HG03558 (cell line): Measurements from ENCODE around the gene EBLN1.
"Not testable (repeated sequence)": the region's sequence is repeated elsewhere in the genome, so short reads cannot be mapped to it uniquely, and the experiment has no call there.

Source experiments
- ATAC-seq: cut with Tn5 transposase; IDR thresholded peaks from one replicate; pipeline ENCODE4 v1.9.1; 2021; ENCODE audit warnings: moderate number of reproducible peaks; ENCODE audit not compliant: unreplicated experiment; ENCODE audit errors: extremely low read depth

EBLN1 gene

DNA sequence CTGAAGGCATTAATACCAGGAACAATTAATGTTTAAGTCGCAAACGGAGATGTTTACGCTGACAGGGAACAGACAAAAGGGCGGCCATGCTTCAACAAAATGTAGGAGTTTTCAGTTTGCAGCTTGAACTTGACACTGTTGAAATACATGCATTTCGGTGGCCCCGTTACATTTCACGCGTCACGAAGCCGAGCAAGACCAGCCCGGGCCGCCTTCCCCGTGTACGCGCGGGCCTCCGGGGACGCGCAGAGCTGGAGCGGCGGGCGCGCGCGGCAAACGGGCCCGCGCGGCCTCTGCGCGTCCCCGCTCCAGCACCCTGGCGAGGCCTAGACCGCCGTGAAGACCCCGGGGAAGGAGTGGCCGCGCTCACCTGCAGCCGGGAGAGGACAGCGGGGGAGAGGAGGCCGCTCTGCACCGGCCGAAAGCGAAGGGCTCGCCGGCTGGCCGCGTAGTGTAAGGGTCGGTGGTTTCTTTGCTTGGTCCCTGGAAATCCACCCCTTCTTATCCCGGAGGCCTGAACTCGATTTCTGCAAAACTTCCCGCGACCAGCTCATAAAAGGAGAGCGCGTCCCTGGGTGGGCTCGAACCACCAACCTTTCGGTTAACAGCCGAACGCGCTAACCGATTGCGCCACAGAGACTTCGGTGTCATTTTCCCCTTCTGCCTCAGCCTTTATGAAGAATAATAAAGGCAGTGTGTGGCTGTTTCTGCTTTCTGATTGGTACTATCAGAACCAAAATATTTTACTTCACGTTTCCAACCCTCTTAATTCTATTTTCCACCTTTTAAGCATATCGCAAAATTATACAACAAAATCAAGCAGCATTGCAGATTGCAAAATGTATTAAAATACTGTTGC, 11.4 kb upstream of the EBLN1 start:
- peak; percentile 59 for ATAC-seq

DNA sequence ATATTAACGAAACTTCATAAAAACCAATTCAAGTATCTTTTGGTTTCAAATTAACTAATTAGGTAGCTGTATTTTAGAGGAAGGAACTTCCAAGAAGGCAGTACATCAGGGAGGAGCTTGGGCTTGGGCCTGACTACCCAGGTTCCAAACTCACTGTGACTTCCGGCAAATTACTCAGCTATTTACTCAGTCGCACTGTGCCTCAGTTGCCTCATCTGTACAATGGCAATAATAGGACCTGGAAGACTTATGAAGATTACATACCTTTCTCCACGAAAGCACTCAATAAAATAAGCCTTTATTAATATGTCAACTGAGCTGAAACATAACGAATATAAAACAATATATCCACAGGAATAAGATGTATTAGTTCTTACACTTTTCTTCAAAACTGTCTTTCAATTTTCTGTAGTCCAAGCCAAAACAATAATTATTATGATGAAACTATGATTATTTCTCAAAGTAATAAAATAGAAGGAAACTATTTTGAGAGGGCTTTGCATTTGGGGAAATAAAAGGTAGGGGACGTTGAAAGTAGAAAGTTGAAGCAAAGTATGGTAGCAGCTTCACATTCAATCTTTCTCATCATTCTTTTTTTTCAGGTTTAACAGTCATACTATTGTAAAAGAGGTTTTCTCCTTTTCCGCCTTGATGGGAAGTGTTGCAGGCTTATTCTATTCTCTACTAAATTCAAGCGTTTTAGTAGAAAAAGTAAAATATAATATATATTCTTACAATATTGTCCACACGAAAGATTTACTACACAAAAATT, 10.5 kb upstream of the EBLN1 start:
- ATAC-seq, result no peak

DNA sequence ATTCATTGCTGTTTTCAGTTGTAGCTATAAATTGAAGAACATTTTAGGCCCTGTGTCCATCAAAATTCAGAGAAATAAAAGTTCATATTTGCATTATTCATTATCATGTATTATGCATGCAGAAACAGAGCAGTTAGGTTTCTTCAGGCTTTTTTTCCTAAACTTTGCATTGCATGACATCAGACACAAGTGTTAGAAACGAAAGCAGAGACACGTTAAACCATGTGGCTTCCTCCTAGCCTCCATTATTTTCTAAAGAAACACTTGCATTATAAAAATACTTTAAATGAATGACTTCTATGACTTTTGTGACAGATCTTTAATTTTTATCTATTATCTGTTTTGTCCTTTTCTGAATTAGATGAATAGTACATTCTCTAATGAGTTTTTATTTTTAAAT, 8.8 kb upstream of the EBLN1 start:
- ATAC-seq, result no peak

DNA sequence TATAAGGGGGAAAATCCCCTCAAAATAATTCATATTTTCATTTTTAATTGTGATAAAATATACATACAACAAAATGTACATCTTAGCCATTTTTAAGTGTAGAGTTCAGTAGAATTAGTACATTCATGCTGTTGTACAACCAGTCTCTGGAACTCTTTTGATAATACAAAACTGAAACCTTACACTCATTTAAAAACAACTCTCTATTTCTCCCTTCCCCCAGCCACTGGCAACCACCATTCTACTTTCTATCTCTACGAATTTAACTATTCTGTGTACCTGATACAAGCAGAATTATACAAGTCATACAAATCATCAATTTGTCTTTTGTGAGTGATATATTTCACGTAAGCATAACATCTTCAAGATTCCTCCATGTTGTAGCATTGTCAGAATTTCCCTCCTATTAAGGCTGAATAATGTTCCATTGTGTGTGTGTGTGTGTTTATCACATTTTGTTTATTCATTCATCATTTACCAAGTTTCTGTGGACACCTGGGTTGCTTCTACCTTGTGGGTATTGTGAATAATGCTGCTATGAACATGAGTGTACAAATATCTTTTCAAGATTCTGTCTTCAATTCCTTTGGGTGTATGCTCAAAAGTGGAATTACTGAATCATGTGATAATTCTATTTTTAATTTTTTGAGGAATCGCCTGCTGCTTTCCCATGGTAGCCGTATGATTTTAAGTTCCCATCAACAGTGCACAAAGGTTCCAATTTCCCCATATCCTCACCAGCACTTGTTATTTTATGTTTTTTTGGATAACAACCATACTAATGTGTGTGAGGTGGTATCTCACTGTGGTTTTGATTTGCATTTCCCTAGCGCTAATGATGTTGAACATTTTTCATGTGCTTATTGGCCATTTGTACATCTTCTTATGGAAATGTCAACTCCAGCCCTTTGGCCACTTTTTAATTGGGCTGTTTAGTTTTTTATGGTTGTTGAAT, 4.7 kb upstream of the EBLN1 start:
- ATAC-seq, result no peak

DNA sequence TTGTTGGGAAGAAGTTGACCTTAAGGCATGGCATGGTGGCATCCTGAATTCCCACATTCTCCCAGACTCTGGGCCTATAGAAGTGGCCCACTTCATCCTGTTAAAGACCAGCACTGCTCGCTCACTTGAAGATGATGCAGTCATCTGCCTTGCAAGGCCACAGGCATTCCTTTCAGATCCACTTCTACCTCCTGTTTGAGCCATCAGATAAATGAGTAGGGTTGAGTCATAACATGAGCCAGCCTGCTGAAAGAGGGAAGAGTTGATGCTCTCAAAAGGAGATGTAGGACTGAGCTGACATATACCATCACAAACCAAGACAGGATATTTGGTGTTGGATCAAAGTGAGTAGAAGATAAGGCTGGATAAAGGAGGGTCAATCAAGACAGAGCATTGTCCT, 1.5 kb upstream of the EBLN1 start:
- no peak for ATAC-seq

DNA sequence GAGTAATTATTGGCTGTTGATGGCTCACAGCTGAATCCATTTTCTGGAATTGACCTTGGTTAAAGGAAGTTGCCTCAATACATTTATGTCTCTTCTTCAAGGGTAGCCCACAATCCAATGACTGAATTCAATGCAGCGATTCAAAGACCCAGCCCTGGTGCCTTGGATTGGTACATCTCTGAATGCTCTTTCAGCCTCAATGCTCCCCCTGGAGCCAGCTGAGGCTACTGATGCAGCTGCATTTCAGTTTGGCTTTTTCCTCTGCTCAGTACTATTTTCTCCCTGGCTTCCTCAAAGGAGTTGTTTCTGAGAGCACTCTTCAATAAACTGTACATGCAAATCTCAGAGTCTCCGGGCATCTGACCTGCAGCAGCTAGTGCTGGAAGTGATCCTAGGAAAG, 633 bp upstream of the EBLN1 start:
- ATAC-seq, result no peak

DNA sequence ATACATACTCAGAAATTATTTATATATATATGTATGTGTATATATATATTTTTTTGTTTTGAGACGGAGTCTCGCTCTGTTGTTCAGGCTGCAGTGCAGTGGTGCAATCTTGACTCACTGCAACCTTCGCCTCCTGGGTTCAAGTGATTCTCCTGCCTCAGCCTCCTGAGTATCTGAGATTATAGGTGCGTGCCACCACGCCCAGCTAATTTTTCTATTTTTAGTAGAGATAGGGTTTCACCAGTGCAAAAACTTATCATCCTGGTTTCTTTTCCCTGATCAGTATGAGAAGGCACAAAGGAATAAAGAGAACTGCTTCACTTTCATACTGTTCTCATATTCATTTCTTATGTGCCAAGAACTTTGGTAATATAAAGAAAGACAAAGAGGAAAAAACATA, 731 bp downstream of the EBLN1 start:
- ATAC-seq, result not testable (repeated sequence)

DNA sequence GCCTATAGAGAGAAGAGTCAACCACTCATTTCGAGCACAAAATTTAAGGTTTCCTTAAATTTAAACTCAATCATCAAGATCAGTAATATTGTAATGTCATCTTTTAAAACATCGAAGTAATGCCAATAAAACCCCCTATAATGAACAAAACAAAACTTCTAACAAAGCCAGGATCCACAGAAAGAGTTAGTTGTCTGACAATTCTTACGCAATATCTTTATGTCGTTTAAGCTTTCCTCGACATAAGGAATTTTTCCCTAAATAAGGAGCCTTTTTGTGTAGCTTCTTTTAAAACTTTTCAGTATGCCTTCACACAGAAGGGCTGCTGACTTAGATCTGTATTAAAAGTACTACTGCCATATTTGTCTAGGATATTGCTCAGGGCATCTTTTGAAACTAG, 7.5 kb downstream of the EBLN1 start:
- no peak for ATAC-seq

DNA sequence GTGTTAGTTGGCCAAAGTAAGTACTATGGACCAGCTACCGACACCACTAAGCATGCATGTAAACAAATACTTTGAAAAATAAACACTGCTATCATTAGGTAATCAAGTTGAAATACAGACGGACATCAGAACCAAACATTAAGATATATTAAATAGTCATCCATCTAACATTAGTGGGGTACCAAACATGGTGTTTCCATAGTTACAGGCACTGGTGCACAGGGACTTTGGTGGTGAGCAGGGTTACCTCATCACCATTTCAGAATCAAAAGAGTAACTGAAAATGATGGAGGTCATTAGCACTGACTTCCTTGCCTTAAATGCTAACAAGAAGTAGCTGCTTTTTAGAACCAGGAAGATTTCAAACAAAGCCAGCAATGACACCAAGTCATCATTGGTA, 23.9 kb downstream of the EBLN1 start:
- ATAC-seq, result no peak

DNA sequence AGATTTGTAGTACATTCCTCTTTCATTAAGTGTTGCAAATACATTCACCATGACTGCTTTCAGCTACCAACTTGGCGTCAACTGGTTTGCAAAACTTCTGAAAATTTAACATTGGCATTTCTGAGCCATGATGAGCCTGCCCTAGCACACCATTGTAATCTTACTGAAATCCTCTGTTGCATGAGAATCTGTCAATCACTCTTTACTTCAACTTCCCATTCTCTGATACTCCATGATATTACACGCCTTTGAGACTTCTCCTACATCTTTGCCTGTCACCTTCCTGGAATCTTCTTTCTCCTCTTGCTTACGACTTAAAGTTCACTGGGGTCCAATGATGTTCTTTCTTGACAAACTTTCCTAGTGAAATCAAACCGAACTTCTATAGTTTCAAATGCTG, 32.2 kb downstream of the EBLN1 start:
- ATAC-seq, result no peak

DNA sequence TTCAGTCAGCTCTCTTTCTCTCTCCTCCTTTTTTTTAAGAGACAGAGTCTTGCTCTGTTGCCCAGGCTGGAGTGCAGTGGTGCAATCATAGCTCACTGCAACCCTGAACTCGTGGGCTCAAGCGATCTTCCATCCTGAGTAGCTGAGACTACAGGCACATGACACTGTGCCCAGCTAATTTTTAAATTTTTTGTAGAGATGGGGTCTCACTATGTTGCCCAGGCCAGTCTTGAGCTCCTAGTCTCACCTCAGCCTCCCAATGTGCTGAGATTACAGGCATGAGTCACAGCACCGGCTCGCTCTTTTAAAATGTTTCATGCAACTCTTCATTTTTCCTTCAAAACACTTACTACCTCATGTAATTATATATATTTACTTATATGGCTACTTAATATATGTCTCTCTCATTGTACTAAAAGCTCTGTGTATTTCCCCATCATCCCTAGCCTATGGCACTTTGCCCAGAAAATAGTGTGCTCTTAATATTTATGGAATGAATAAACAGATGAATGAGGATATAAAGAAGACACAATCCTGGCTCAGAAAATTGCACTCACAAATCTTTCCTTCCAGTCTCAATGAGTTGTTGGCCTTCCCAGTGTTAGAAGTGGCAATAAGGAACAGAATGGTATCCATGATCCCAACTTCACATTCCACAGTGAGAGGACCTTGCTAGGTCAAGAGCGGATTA, 33.9 kb downstream of the EBLN1 start:
- no peak for ATAC-seq

DNA sequence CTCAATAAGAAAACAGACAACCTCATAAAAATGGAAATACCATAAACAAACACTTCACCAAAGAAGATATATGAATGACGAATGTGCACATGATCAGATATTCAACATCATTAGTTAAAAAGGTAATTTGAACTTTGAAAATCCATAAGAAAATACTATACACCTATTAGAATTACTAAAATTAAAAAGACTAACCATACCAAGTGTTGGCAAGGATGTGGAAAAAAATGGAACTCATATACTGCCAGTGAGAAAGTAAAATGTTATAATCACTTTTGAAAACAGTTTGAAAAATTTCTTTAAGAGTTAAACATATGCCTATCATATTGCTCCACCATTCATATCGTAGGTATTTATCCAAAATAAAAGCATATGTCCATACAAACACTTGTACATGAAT, 37.1 kb downstream of the EBLN1 start:
- ATAC-seq, result no peak

DNA sequence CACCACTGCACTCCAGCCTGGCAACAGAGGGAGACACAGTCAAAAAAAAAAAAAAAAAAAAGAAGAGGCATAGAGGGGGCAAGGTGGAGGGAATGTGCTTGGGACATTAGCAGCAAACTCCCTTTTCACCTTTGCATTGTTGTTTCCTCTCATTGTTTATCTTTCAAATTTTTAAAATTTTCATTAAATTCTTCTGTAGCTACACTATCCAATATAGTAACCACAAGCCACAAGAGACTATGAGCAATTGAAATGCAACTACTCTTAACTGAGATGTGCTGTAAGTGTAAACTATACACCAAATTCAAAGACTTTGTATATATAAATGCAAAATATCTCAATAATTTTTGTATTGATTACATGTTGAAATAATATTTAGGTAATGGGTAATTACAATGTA, 43.4 kb downstream of the EBLN1 start:
- ATAC-seq, result no peak

DNA sequence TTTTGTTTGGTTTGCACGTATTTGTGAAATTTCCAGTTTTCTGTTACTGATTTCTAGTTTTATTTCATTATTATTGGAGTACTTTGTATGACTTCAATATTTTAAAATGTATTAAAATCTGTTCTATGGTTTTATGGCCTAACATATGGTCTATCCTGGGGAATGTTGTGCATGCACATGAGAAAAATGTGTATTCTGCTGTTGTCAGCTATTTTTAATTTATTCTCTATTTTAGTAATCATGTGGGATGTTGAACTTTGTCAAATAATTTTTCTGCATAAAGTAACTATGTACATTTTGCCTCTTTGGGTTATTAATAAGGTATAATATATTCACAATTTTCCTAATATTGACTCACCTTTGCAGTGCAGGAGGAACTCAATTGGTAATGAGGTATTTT, 46.7 kb downstream of the EBLN1 start:
- ATAC-seq, result no peak

DNA sequence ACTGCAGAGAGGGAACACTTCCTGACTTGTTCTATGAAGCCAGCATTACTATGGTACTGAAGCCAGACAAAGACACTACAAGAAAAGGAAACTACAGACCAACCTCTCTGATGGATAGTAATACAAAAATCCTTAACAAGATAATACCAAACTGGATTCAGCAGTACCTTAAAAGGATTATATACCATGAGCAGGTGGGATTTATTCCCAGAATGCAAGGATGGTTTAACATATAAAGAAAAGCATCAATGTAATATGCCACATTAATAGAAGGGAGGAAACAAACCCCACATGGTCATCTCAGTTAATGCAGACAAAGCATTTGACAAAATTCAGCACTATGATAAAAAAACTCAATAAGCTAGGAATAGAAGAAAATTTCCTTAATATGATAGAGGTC, 47.2 kb downstream of the EBLN1 start:
- no peak for ATAC-seq

DNA sequence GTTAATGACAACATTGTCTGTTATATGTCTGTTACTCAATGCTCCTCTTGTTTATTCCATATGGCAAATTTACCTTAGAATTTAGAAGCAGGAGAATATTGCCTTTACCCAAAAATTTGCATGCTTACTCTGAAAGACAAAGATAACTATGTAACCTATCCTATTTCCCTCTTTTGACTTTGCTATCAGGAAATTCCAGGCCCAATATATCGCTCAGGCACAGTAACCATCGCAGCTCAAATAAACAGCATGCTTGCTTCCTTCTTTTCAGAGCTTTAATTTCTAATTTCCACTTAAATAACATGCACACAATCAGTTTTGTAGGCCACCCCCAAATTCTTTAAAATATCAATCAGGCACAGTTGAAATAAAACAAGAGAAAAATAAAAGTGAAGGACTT, 57.8 kb downstream of the EBLN1 start:
- ATAC-seq, result no peak

DNA sequence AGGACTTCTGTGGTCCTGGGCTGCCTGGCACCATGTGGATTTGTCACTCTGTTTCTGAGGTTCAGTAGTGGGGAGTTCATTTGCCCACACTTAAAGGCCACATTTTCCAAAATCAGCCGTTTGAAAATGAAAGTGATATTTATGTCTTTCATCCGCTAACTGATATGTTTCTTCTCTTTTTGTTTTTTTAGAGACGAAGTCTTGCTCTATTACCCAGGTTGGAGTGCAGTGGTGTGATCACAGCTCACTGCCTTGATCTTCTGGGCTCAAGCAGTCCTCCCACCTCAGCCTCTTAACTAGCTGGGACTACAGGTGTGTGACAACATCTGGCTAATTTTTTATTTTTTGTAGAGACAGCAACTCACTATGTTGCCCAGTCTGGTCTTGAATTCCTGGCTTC, 58.6 kb downstream of the EBLN1 start:
- no peak for ATAC-seq
